ENCODE measurements around the gene ZFY.

ZFY gene

DNA sequence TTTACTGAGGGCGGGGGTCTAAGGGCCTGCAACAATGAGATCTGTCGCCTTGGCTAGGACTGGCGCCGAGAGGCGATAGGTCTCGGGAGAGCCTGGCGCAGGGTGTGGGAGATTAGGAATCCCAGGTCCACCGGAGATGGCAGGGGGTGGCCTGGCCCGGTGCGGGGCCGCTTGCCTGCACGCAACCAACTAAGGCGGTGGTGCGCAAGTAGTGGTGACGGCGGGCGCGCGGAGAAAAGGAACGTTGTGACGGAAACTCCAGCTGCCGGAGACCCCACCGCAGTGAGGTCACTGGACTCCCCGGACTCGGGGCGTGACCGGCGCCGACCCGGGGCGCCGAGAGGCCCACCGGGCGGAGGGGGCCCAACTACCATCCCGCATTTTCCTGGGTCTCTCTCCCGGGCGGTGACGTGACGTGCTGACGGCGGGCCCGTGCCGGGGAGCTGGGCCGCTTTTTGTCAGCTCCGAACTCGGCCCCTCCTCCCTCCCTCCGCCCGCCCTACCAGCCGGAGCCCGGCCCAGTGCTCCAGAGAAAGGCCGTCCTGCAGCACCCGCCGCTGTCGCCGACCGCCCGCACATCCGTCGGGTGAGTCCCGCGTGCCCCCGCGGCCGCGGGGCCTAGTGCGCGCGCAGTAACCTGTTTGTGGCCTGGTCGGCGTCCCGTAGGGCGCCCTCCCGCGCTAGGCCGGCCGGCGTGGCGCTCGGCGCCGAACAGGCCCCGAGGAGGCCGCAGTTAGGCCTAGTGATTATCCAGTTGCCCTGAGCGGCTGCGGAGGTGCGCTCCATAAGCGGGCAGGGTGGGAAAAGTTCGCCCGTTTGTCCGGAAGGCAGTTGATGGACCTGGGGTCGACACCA is at the start of gene ZFY:
TSS of gene ZFY (plus strand) at position 521 of the 855 bp plus-strand sequence. CDS start 18,556 bp downstream, outside the sequence.
- no peak for DNase-seq

GRCh38 chrY:2885880-2886279 is 49.3 kb upstream of the ZFY start:
- no peak for DNase-seq

DNA sequence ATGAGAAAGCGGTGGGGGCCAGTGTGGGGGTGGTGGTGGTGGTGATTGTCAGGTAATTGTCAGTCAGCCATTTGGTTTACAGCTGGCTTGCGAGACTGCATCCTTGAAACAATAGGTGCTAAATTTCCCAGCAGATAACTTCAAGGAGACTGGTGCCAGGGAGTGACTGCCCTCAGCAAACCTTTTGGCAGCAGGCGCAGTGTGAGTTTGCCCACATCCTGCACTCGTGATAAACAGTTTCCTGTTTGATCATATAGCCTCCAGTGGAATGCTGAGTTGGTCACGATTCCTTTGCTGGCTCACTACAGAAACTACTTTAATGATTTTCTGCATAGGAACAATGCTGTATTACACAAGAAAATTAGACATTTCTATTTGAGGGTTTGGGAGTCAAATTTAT is 47.8 kb upstream of the ZFY start:
- DNase-seq = no peak

GRCh38 chrY:2887955-2888354 is 47.2 kb upstream of the ZFY start:
- no peak for DNase-seq

- DNase-seq = no peak
These were observed 41.7 kb upstream of the ZFY start for GRCh38 chrY:2893471-2893870.

DNA sequence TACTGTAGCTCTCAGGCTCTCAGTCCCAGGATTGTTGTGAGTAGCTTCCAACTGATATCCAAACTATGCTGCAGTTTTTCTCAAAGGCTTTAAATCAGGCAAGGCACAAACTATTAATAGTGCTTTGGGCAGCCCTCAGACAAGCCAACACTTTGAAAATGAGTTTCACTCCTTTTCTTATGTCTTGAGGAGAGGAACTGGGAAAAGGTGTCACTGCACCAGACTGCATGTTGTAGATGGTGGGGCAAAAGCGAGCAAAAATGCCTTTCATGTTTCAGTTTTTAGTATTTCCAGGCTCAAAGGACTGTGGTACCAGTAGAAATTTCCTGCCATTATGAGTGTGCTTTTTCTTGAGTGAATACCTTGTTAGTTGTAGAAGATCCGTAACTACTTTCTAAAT is 39.1 kb upstream of the ZFY start:
- no peak for DNase-seq

DNA sequence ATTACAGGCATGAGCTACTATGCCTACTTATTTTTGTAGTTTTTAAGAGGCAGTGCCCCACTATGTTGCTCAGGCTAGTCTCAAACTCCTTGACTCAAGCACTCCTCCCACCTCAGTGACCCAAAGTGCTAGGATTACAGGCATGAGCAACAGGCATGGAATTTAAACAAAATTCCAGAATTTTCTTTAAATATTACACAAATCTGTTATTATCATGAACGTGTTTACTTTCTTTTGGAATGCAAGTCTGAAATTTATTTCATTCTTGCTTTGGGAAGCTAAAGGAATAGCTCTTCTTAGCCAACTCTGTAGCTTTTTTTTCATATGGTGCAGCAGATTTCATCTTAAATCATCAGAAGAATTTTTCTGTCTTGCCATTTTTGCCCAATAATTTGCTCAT is 27.8 kb upstream of the ZFY start:
- DNase-seq = no peak

DNA sequence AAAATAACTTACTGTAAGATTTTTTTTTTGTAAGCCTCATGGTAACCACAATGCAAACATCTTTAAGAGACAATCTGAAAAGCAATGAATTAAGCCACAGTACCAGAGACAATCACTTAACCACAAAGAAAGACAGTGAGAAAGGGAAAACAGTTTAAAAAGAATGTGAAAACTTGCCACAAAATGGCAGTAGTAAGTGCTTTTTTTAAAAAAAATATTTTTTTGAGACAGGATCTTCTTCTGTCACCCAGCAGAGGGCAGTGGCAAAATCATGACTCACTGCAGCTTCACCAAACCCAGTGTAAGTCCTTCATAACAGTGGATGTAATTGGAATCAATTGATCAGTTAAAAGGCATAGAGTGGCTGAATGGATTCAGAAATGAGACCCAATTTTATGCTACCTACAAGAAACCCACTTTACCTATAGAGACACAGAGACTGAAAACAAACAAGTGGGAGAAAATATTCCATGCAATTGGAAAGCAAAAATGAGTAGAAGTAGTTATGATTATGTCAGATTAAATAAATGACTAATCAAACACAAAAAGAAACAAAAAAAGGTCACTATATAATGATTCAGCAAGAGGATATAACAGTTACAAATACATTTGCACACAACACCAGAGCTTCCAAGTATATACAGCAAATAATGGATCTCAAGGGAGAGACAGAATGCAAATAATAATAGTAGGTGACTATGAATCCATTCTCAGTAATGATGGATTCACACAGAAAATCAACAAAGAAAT is 21.9 kb upstream of the ZFY start:
- no peak for DNase-seq

DNA sequence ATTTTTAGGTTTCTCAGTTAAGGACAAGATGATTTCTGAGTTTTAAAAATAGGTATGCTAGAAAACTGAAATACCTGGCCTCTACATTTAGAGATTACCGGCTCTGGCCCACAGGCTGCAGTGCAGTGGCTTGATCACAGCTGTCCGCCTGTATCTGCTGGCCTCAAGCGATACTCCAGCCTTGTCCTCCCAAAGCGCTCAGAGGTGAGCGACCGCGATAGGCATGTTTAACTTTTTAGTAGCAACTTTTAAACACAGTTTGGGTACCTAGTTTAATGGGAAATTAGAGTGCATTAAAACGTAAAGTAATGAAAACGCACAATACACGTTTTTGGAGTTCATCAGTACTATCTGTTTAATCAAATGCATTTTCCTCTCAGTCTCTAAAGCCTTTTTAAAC is 1.1 kb upstream of the ZFY start:
- DNase-seq = no peak

GRCh38 chrY:2935716-2936435 is 695 bp downstream of the ZFY start:
- no peak for DNase-seq

DNA sequence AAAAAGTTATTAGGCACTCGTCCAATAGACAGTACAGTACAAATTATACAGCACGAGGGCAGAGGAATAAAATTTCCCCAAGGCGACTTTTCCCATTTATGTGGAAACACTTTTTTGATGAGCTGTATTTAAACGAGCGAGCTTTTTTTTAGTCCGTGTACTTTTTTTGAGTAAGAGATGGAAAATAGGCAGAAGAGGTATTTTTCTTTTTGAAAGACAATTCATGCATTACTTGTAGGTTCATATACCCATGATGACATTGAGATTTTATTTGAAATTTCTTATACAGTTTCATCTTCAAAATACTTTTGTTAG is 1.2 kb downstream of the ZFY start:
- no peak for DNase-seq

DNA sequence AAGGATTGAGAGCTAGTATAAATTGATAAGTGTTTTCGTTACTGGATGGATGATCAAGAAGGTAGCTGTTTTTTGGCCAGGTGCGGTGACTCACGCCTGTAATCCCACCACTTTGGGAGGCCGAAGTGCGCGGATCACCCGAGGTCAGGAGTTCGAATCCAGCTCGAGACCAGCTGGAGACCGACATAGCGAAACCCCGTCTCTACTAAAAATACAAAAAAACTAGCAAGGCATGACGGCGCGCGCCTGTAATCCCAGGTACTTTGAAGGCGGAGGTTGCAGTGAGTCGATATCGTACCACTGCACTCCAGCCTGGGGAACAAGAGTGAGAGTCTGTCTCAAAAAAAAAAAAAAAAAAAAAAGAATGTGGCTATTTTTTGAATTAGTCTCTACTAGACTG is 2.0 kb downstream of the ZFY start:
- no peak for DNase-seq

DNA sequence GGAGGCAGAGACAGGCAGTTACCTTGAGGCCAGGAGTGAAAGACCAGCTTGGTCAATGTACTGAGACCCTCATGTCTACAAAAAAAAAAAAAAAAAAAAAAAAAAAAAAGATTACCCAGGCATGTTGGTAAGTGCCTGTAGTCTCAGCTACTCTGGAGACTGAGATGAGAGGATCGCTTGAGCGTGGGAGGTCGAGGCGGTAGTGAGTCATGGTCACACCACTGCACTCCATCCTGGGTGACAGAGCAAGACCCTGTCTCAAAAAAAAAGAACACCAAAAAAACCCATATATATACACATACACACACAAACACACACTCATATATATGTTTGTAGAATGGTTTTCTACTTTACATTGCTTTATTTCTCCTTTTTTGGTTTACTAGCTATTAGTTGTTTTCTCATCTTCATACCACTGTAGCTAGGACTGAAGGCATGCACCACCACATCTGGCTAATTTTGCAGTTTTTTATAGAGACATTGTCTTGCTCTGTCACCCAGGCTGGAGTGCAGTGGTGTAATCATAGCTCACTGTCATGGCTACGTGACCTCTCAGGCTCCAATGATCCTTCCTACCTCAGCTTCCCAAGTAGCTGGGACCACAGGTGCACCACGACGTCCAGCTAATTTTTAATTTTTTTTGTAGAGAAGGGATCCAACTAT is 14.5 kb downstream of the ZFY start:
- DNase-seq = no peak

GRCh38 chrY:2950655-2951054 is 15.5 kb downstream of the ZFY start:
- DNase-seq = no peak

- no peak for DNase-seq
These were observed 17.7 kb downstream of the ZFY start for GRCh38 chrY:2952912-2953311.

DNA sequence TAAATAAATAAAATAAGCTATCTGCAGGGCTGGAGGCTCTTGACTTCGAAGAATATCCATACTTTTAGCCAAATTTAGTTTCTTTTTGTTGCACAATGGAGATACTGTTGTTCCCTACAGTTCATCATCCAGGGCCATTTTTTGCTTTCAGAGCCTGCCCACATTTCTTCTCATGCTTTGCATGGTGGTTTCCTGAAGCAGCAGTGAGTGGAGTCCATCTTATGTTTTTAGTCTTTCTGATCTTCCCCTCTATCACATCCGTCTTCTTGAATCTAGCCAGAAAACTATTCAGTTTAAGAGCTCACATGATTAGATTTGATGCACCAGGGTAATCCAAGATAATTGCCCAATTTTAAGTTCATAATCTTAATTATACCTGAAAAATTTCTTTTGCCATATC is 19.6 kb downstream of the ZFY start:
- no peak for DNase-seq

GRCh38 chrY:2955561-2955960 is 20.4 kb downstream of the ZFY start:
- no peak for DNase-seq

GRCh38 chrY:2962061-2962460 is 26.9 kb downstream of the ZFY start:
- DNase-seq = no peak

DNA sequence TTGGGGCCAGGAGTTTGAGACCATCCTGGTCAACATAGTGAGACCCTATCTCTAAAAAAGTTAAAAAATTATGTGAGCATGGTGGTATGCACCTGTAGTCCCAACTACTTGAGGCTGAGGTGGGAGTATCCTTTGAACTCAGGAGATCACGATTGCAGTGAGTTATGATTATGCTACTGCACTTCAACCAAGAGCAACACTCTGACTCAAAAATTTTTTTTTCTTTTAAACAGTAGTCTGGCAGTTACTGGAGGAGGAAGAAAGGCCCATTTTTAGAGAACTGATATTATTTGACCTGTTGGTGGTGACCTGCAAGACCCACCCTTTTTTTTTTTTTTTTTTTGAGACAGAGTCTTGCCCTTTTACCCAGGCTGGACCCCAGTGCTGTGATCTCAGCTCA is 29.6 kb downstream of the ZFY start:
- DNase-seq = no peak

DNA sequence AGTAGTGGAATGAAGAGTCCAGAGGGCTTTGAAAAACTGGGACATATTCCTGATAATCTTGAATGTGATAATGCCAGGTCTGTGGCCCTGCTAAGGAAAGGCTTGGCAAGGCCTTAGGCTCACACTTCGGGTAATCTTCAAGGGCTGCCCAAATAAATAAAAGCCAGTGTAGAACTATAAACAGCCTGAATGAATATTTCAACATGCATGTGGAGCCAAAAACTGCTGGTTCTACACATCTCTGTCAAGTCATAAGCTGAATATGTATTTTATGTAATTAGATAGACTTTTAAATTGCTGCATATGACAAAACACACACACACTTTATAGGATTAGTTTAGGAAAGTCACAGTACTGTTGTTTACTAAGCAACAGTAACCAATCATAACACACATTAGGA is 30.4 kb downstream of the ZFY start:
- DNase-seq = no peak

- no peak for DNase-seq
These were observed 34.4 kb downstream of the ZFY start for GRCh38 chrY:2969561-2969960.

DNA sequence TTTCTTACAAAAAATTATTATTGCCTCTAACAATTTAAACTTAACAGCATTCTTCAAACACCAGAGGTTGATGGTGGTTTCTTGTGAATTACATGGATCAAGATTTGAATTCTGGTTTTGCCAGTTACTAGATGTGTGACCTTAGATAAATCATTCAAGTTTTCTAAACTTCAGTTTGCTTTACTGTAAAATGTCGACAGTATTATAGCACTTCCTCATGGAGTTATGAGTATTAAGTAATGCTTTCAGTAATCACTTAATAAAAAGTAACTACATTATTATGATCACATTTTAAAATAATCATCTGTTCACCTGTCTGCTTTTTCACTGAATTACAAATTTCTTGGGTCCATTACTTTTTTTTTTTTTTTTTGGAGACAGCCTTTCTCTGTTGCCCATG is 37.5 kb downstream of the ZFY start:
- DNase-seq = no peak

GRCh38 chrY:2973110-2973751 is 38.0 kb downstream of the ZFY start:
- DNase-seq = no peak
